Measurements from ENCODE around the gene LMX1A. TPM values are rescaled to one million over a fixed set of nuclear protein-coding genes. Genes with fewer than 3 reads are reported as not detected.

LMX1A gene
- total RNA-seq, 6 donors from 2014 or later: 0.33 to 0.67 TPM; not detected in 4

DNA sequence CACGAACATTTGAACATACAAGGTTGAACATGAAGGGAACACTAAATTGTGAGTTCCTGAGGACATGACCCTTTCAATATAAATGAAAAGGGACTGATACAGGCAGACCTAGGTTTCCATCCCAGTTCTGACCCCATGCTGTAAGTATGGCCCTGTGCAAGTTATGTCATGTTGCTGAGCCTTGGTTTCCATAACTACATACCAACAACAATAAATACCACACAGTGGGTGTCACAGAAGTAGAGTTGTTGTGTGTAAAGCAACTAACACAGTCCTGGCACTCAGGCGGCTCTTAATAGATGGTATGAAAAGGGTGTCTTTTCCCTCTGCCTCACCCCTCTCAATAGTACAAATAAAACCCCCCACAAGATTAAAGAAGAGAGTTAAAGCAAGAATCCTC, 140.8 kb downstream of the LMX1A start:
- no peak for DNase-seq
- Histone ChIP-seq H3K27me3 (no peaks in the 10 kb centered on the region), H3K27ac (no peak overlapping the region), H3K4me3 (no peak overlapping the region), H3K9me3 (no peaks in the 10 kb centered on the region), H3K36me3 (no peaks in the 10 kb centered on the region), H3K4me1 (no peaks in the 10 kb centered on the region)
- WGBS, 2 donors: 83 to 88% methylated on average over 2 of the region's 2 CpGs
- TF ChIP-seq, protein P1, sequence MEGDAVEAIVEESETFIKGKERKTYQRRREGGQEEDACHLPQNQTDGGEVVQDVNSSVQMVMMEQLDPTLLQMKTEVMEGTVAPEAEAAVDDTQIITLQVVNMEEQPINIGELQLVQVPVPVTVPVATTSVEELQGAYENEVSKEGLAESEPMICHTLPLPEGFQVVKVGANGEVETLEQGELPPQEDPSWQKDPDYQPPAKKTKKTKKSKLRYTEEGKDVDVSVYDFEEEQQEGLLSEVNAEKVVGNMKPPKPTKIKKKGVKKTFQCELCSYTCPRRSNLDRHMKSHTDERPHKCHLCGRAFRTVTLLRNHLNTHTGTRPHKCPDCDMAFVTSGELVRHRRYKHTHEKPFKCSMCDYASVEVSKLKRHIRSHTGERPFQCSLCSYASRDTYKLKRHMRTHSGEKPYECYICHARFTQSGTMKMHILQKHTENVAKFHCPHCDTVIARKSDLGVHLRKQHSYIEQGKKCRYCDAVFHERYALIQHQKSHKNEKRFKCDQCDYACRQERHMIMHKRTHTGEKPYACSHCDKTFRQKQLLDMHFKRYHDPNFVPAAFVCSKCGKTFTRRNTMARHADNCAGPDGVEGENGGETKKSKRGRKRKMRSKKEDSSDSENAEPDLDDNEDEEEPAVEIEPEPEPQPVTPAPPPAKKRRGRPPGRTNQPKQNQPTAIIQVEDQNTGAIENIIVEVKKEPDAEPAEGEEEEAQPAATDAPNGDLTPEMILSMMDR (IDR thresholded peaks at IDR 0.05): no peak
- TF ChIP-seq EP300 (IDR thresholded peaks at IDR 0.05) (no peak), POLR2AphosphoS5 (IDR thresholded peaks at IDR 0.05) (no peak), POLR2A (IDR thresholded peaks at IDR 0.05) (no peak)
- no peak for ATAC-seq (ENCODE audit: low FRiP score in 2 of 2)

DNA sequence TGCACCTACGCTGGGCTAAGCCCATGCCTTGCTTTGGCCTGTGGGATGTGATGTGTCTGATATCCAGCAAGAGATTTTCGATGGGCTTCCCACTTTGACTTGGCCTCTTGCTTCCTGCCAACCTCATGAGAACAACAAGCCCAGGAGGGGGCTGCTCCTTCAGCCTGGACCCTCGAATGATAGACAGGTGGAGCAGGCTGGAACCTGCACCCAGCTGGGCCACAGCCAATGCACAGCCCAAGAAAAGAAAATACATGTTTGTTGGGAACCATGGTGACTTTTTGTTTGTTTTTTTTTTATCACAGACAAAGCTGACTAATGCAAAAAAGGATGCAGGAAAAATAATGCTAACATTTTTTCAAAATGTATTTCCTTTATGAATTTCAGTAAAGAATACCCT, 144.3 kb downstream of the LMX1A start:
- no peak for DNase-seq
- no peak overlapping the region for H3K4me3 ChIP-seq
- WGBS, 2 donors: 61 to 74% methylated on average over 2 to 3 of the region's 3 CpGs
- no peaks in the 10 kb centered on the region for H3K4me1 ChIP-seq
- H3K27ac ChIP-seq: no peak overlapping the region
- H3K9me3 ChIP-seq: no peaks in the 10 kb centered on the region
- no peak for ATAC-seq (ENCODE audit: low FRiP score in 2 of 2)
- no peaks in the 10 kb centered on the region for H3K27me3 ChIP-seq
- TF ChIP-seq POLR2AphosphoS5 (IDR thresholded peaks at IDR 0.05) (no peak), POLR2A (IDR thresholded peaks at IDR 0.05) (no peak), EP300 (IDR thresholded peaks at IDR 0.05) (no peak)
- TF ChIP-seq, protein P1 (IDR thresholded peaks at IDR 0.05): no peak
- no peaks in the 10 kb centered on the region for H3K36me3 ChIP-seq

DNA sequence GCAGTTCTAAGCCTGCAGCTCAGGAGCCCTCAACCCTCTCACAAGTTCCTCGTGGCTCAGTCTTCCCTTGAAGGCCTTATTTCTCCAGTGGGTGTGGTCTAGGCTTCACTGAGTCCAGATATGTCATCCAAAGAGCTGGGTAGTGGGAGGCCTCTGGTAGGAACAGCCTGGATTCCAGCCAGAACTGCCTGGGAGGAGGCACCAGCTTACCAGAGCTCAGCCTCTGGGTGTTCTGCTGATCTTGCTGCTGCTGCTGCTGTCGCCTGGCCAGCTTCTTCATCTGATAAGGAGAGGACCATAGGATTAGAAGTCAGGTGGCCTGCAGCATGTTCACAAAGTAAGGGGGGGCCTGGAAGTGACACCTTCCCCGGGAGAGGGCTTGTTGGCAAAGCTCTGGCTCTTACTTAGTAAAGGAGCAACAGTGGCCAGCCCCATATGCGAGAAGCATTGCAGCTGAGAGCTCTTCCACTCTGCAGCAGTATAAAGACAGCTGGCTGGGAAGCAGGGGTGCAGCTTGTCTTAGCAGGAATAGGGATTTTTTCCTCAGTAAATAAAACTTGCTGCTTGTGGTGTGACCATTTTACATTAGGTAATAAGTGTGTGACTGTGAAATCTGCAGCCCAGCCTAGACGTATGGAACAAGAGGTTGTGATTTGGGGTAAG, 148.5 kb downstream of the LMX1A start:
- Histone ChIP-seq H3K27ac (no peak overlapping the region), H3K4me3 (no peak overlapping the region), H3K9me3 (no peaks in the 10 kb centered on the region), H3K4me1 (no peaks in the 10 kb centered on the region), H3K27me3 (no peaks in the 10 kb centered on the region), H3K36me3 (no peaks in the 10 kb centered on the region)
- ATAC-seq (ENCODE audit: low FRiP score in 2 of 2): no peak
- TF ChIP-seq, protein P1 (IDR thresholded peaks at IDR 0.05): no peak
- TF ChIP-seq POLR2AphosphoS5 (IDR thresholded peaks at IDR 0.05) (no peak), EP300 (IDR thresholded peaks at IDR 0.05) (no peak), POLR2A (IDR thresholded peaks at IDR 0.05) (no peak)
- WGBS, 2 donors: 45 to 65% methylated on average over 4 to 5 of the region's 5 CpGs
- DNase-seq: no peak

- Histone ChIP-seq H3K4me3 (no peak overlapping the region), H3K36me3 (no peaks in the 10 kb centered on the region), H3K9me3 (no peaks in the 10 kb centered on the region), H3K27ac (no peak overlapping the region), H3K4me1 (no peaks in the 10 kb centered on the region), H3K27me3 (no peaks in the 10 kb centered on the region)
- WGBS, 2 donors: 53 to 54% methylated on average over 3 of the region's 3 CpGs
- DNase-seq: no peak
- ATAC-seq (ENCODE audit: low FRiP score in 2 of 2): no peak
- TF ChIP-seq, protein P1 (IDR thresholded peaks at IDR 0.05): no peak
- TF ChIP-seq EP300 (IDR thresholded peaks at IDR 0.05): no peak
- TF ChIP-seq POLR2AphosphoS5 (IDR thresholded peaks at IDR 0.05): no peak
- no peak for TF ChIP-seq POLR2A (IDR thresholded peaks at IDR 0.05)
Observed at GRCh38 chr1:165205145-165205544, 151.4 kb downstream of the LMX1A start.

GRCh38 chr1:165204548-165204947, 152.0 kb downstream of the LMX1A start:
- Histone ChIP-seq H3K9me3 (no peaks in the 10 kb centered on the region), H3K4me1 (no peaks in the 10 kb centered on the region), H3K27ac (no peak overlapping the region), H3K27me3 (no peaks in the 10 kb centered on the region), H3K4me3 (no peak overlapping the region), H3K36me3 (no peaks in the 10 kb centered on the region)
- ATAC-seq (ENCODE audit: low FRiP score in 2 of 2) (no peak), DNase-seq (no peak)
- 77 to 96% methylated on average over 1 of the region's 1 CpG for WGBS, 2 donors
- TF ChIP-seq POLR2A (IDR thresholded peaks at IDR 0.05) (no peak), POLR2AphosphoS5 (IDR thresholded peaks at IDR 0.05) (no peak), EP300 (IDR thresholded peaks at IDR 0.05) (no peak)
- TF ChIP-seq, protein P1 (IDR thresholded peaks at IDR 0.05): no peak

Measured in upper lobe of left lung (tissue), 6 donors.